ENCODE data around the gene STING1.
"Not testable (repeated sequence)": the region's sequence is repeated elsewhere in the genome, so short reads cannot be mapped to it uniquely, and the experiment has no call there.

The STING1 gene

GRCh38 chr5:139503036-139503817 lies 20.7 kb upstream of the STING1 start:
- DNase-seq (ENCODE audit: extremely low read depth in 1 of 2, low read depth in 1 of 2), result not testable (repeated sequence)

GRCh38 chr5:139501381-139501780 lies 18.8 kb upstream of the STING1 start:
- DNase-seq (ENCODE audit: extremely low read depth in 1 of 2, low read depth in 1 of 2), result no peak

GRCh38 chr5:139495638-139496435 lies 13.3 kb upstream of the STING1 start:
- no peak for DNase-seq (ENCODE audit: extremely low read depth in 1 of 2, low read depth in 1 of 2)

- DNase-seq (ENCODE audit: extremely low read depth in 1 of 2, low read depth in 1 of 2), result no peak
Observed at GRCh38 chr5:139494832-139495231, 12.3 kb upstream of the STING1 start.

- no peak for DNase-seq (ENCODE audit: extremely low read depth in 1 of 2, low read depth in 1 of 2)
Observed at GRCh38 chr5:139494256-139494655, 11.7 kb upstream of the STING1 start.

- DNase-seq (ENCODE audit: extremely low read depth in 1 of 2, low read depth in 1 of 2), result no peak
Observed at GRCh38 chr5:139492700-139493192, 10.2 kb upstream of the STING1 start.

GRCh38 chr5:139488260-139488659 lies 5.7 kb upstream of the STING1 start:
- no peak for DNase-seq (ENCODE audit: extremely low read depth in 1 of 2, low read depth in 1 of 2)

- no peak for DNase-seq (ENCODE audit: extremely low read depth in 1 of 2, low read depth in 1 of 2)
Observed at GRCh38 chr5:139486201-139486600, 3.6 kb upstream of the STING1 start.

- not testable (repeated sequence) for DNase-seq (ENCODE audit: extremely low read depth in 1 of 2, low read depth in 1 of 2)
Observed at GRCh38 chr5:139482890-139483208, 291 bp upstream of the STING1 start.

GRCh38 chr5:139481580-139482049 lies 943 bp downstream of the STING1 start:
- DNase-seq (ENCODE audit: extremely low read depth in 1 of 2, low read depth in 1 of 2), result no peak

GRCh38 chr5:139481122-139481533 lies 1.4 kb downstream of the STING1 start:
- no peak for DNase-seq (ENCODE audit: extremely low read depth in 1 of 2, low read depth in 1 of 2)

GRCh38 chr5:139479729-139480128 lies 2.8 kb downstream of the STING1 start:
- DNase-seq (ENCODE audit: extremely low read depth in 1 of 2, low read depth in 1 of 2), result not testable (repeated sequence)

GRCh38 chr5:139478657-139479423 lies 3.7 kb downstream of the STING1 start:
- not testable (repeated sequence) for DNase-seq (ENCODE audit: extremely low read depth in 1 of 2, low read depth in 1 of 2)

GRCh38 chr5:139475865-139476617 lies 6.5 kb downstream of the STING1 start:
- DNase-seq (ENCODE audit: extremely low read depth in 1 of 2, low read depth in 1 of 2), result no peak

- DNase-seq (ENCODE audit: extremely low read depth in 1 of 2, low read depth in 1 of 2), result no peak
Observed at GRCh38 chr5:139474890-139475791, 7.4 kb downstream of the STING1 start.

- no peak for DNase-seq (ENCODE audit: extremely low read depth in 1 of 2, low read depth in 1 of 2)
Observed at GRCh38 chr5:139473565-139473964, 9.0 kb downstream of the STING1 start.

GRCh38 chr5:139473105-139473504 lies 9.5 kb downstream of the STING1 start:
- no peak for DNase-seq (ENCODE audit: extremely low read depth in 1 of 2, low read depth in 1 of 2)

GRCh38 chr5:139472386-139473030 lies 10.1 kb downstream of the STING1 start:
- no peak for DNase-seq (ENCODE audit: extremely low read depth in 1 of 2, low read depth in 1 of 2)

- DNase-seq (ENCODE audit: extremely low read depth in 1 of 2, low read depth in 1 of 2), result no peak
Observed at GRCh38 chr5:139470821-139471300, 11.7 kb downstream of the STING1 start, which contains the start of gene SMIM33. SMIM33 (plus strand) TSS chr5:139471004; CDS start chr5:139471122, 118 bp downstream.

All from activated CD8-positive, alpha-beta memory T cell treated with anti-CD3 and anti-CD28 coated beads for 1 hour (primary cell).